ENCODE measurements around the gene BCL11A. TPM values are rescaled to one million over a fixed set of nuclear protein-coding genes. Genes with fewer than 3 reads are reported as not detected.

BCL11A gene
- total and polyA plus RNA-seq, 8 donors = 1.2 to 27.4 (median 16.3) TPM

- TF ChIP-seq EP300 (IDR thresholded peaks at IDR 0.05) (no peak), CTCF (IDR thresholded peaks at IDR 0.05) (no peak), POLR2A (IDR thresholded peaks at IDR 0.05) (no peak), POLR2AphosphoS5 (IDR thresholded peaks at IDR 0.05) (no peak)
- 79 to 94% (median 91%) methylated on average over 22 of the region's 22 CpGs for WGBS, 5 donors
- intact Hi-C loops (cut with DNase I; ENCODE audit: low total_unique reads) = no loop called here
- no peak overlapping the region for H3K4me3 ChIP-seq
- H3K36me3 ChIP-seq = no peaks in the 10 kb centered on the region
- peaks cover 4 to 65% (median 36%) of the 10 kb centered on the region in 4 donors for H3K4me1 ChIP-seq
- H3K27ac ChIP-seq = peak overlapping the region in 4 of 5 donors; percentile 11 to 78 (median 35)
- no peaks in the 10 kb centered on the region for H3K9me3 ChIP-seq
- DNase-seq = no peak
- H3K27me3 ChIP-seq = no peaks in the 10 kb centered on the region
Observed at GRCh38 chr2:60479226-60480088, 74.0 kb downstream of the BCL11A start.

- 68 to 76% (median 71%) methylated on average over 7 of the region's 7 CpGs for WGBS, 5 donors
- intact Hi-C loops (cut with DNase I; ENCODE audit: low total_unique reads) = no loop called here
- no peaks in the 10 kb centered on the region for H3K9me3 ChIP-seq
- TF ChIP-seq CTCF (IDR thresholded peaks at IDR 0.05) = no peak
- no peak for TF ChIP-seq POLR2A (IDR thresholded peaks at IDR 0.05)
- no peak for TF ChIP-seq POLR2AphosphoS5 (IDR thresholded peaks at IDR 0.05)
- TF ChIP-seq EP300 (IDR thresholded peaks at IDR 0.05) = no peak
- no peaks in the 10 kb centered on the region for H3K36me3 ChIP-seq
- DNase-seq = peak in 1 of 2 donors; percentile 49
- no peak overlapping the region for H3K4me3 ChIP-seq
- peaks cover 4 to 71% (median 40%) of the 10 kb centered on the region in 4 donors for H3K4me1 ChIP-seq
- H3K27me3 ChIP-seq = no peaks in the 10 kb centered on the region
- peak overlapping the region in 3 of 5 donors; percentile 11 to 78 (median 58) for H3K27ac ChIP-seq
Observed at GRCh38 chr2:60478660-60479059, 74.8 kb downstream of the BCL11A start.

DNA sequence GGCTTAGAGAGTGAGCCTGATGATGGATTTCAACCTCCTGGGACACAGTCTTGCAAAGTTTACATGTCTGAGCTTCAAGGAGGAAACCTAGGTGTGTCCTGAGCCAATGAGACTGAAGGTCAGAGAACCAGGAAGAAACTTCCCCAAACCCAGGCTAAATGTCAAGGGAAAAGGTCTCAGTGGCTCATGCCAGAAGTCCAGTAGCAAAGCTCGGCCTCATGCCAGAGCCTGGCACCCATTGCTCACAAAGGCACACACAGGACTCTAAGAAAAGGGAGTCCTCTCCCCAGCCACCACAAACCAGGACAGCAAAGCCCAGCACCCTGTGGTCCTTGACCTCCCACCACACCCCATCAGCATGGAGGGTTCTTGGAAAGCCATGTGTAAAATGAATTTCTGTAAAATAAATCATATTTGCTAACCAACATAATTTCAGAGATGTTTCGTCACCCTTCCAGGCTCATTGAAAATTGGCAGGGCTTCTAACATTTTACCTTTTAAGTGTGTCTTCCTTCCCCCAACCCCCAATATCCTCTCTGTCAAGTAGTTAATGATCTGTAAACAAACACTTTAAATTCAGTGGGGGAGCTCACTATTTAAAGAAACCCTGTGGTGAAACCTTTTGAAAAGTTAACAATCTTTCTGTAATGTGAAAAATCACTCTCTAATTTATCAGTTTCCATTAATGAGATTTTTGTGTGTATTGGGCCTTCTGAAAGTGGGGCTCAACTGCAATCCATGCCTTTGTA is 77.1 kb downstream of the BCL11A start:
- no peak overlapping the region for H3K27ac ChIP-seq
- H3K4me3 ChIP-seq = no peak overlapping the region
- intact Hi-C loops (cut with DNase I; ENCODE audit: low total_unique reads) = no loop called here
- DNase-seq = peak; percentile 21 to 84
- 46 to 61% (median 51%) methylated on average over 2 of the region's 2 CpGs for WGBS, 5 donors
- no peaks in the 10 kb centered on the region for H3K9me3 ChIP-seq
- TF ChIP-seq POLR2A (IDR thresholded peaks at IDR 0.05) (no peak), POLR2AphosphoS5 (IDR thresholded peaks at IDR 0.05) (peak in 1 of 3 donors; percentile 36), CTCF (IDR thresholded peaks at IDR 0.05) (no peak)
- no peaks in the 10 kb centered on the region for H3K36me3 ChIP-seq
- no peaks in the 10 kb centered on the region for H3K27me3 ChIP-seq
- H3K4me1 ChIP-seq = peaks cover 4 to 57% (median 34%) of the 10 kb centered on the region in 4 donors

- H3K27ac ChIP-seq = no peak overlapping the region
- no peaks in the 10 kb centered on the region for H3K36me3 ChIP-seq
- DNase-seq = no peak
- no peaks in the 10 kb centered on the region for H3K9me3 ChIP-seq
- H3K4me3 ChIP-seq = no peak overlapping the region
- H3K27me3 ChIP-seq = no peaks in the 10 kb centered on the region
- H3K4me1 ChIP-seq = peaks cover 0 to 47% (median 23%) of the 10 kb centered on the region in 4 donors
- 86 to 91% (median 88%) methylated on average over 6 of the region's 6 CpGs for WGBS, 5 donors
- TF ChIP-seq CTCF (IDR thresholded peaks at IDR 0.05) (no peak), POLR2A (IDR thresholded peaks at IDR 0.05) (no peak), EP300 (IDR thresholded peaks at IDR 0.05) (no peak), POLR2AphosphoS5 (IDR thresholded peaks at IDR 0.05) (no peak)
- intact Hi-C loops (cut with DNase I; ENCODE audit: low total_unique reads) = no loop called here
Observed at GRCh38 chr2:60475123-60475830, 78.2 kb downstream of the BCL11A start.
